PC-9 (cell line): ENCODE results near the gene TTLL3. TPM values are rescaled to one million over a fixed set of nuclear protein-coding genes. Genes with fewer than 3 reads are reported as not detected.

Experiments used
- BruUV-seq: library from RNA; stranded (reverse); fragments of 400-500 nt; replicated peaks from 2 replicates; lab custom pipeline; 2021; lab: Mats Ljungman, UMichigan
- CTCF ChIA-PET: fragments of 300-600 bp; sonication (Branson Sonifier 250); formaldehyde crosslinking; loops from one replicate; lab custom pipeline; 2022; ENCODE audit warnings: antibody characterized with exemption; lab: Charles Lee
- POLR2A ChIA-PET: fragments of 300-600 bp; sonication (Branson Sonifier 250); formaldehyde crosslinking; loops from one replicate; lab custom pipeline; 2022; ENCODE audit warnings: antibody characterized with exemption; ENCODE audit not compliant: unreplicated experiment; lab: Charles Lee
- DNase-seq, 2 experiments: peaks; one replicate each; pipeline versions ENCODE4 v3.0.0 to v3.0.0-alpha.2; 2015 to 2022; ENCODE audit warnings: mixed read lengths in 1 of 2
- H2AFZ ChIP-seq: fragments of 200-600 bp; sonication (generic); 2 replicates; pipeline ENCODE4 v1.8.1; 2017; ENCODE audit warnings: antibody characterized with exemption
- H3F3A ChIP-seq: fragments of 200-600 bp; sonication (generic); 2 replicates; pipeline ENCODE4 v1.8.1; 2017; ENCODE audit warnings: antibody characterized with exemption, mild to moderate bottlenecking, low read depth; ENCODE audit not compliant: insufficient read depth
- H3K27ac ChIP-seq: fragments of 200-600 bp; sonication (generic); 2 replicates; pipeline ENCODE4 v1.6.1; 2016; ENCODE audit warnings: mixed run types
- H3K27me3 ChIP-seq: fragments of 200-600 bp; sonication (generic); 2 replicates; pipeline ENCODE4 v1.6.1; 2016; ENCODE audit warnings: low read depth, mixed run types; ENCODE audit not compliant: insufficient read depth
- H3K36me3 ChIP-seq: fragments of 200-600 bp; sonication (generic); 2 replicates; pipeline ENCODE4 v1.6.1; 2016; ENCODE audit warnings: low read depth, mixed run types
- H3K4me1 ChIP-seq: fragments of 200-600 bp; sonication (generic); replicated peaks from 2 replicates; pipeline ENCODE4 v1.6.1; 2016; ENCODE audit warnings: mixed run types; ENCODE audit not compliant: insufficient read depth
- H3K4me2 ChIP-seq: fragments of 200-600 bp; sonication (generic); 2 replicates; pipeline ENCODE4 v1.6.1; 2017; ENCODE audit warnings: mixed run types
- H3K4me3 ChIP-seq: fragments of 200-600 bp; sonication (generic); 2 replicates; pipeline ENCODE4 v1.6.1; 2016; ENCODE audit warnings: mixed run types
- H3K79me2 ChIP-seq: fragments of 200-600 bp; sonication (generic); 2 replicates; pipeline ENCODE4 v1.6.1; 2017; ENCODE audit warnings: low read depth, mixed run types
- H3K9me2 ChIP-seq: fragments of 200-600 bp; sonication (generic); 2 replicates; pipeline ENCODE4 v1.8.1; 2017; ENCODE audit warnings: mild to moderate bottlenecking; ENCODE audit not compliant: insufficient read depth
- H3K9me3 ChIP-seq: fragments of 200-600 bp; sonication (generic); 2 replicates; pipeline ENCODE4 v1.8.1; 2016; ENCODE audit warnings: low read depth; ENCODE audit not compliant: insufficient read depth
- H4K20me1 ChIP-seq: fragments of 200-600 bp; sonication (generic); 2 replicates; pipeline ENCODE4 v1.8.1; 2017; ENCODE audit not compliant: insufficient read depth
- CTCF ChIP-seq: fragments of 200-600 bp; sonication (generic); conservative IDR thresholded peaks from 2 replicates; pipeline ENCODE4 v1.6.1; 2017; ENCODE audit warnings: mixed run types, antibody characterized with exemption, mild to moderate bottlenecking, moderate library complexity
- EZH2 ChIP-seq: fragments of 200-600 bp; sonication (generic); IDR thresholded peaks from 2 replicates; pipeline ENCODE4 v1.8.0; 2017; ENCODE audit warnings: antibody characterized with exemption, low read depth
- intact Hi-C: fragments of 100-400 bp; cut with micrococcal nuclease; formaldehyde crosslinking; loops from one replicate; pipeline ENCODE4 v1.10.0; 2022; ENCODE audit not compliant: unreplicated experiment
- total RNA-seq: library from RNA; stranded (reverse); gene quantifications from 2 replicates; pipeline ENCODE4 v1.2.3, GENCODE V29; 2021

The TTLL3 gene
- total RNA-seq, 1 experiment from 2014 or later: 21.7 TPM

GRCh38 chr3:9795207-9795606, 14.9 kb upstream of the TTLL3 start:
- no peak for DNase-seq
- ChIA-PET POLR2A (interaction anchor here (0.6 kb wide), 1 partner anchor 77 kb away, joined by 9 read pairs; no protein-coding TSS in a partner anchor), CTCF (no interaction called here)
- Histone ChIP-seq H3K9me2 (no peaks in the 10 kb centered on the region), H3K9me3 (no peaks in the 10 kb centered on the region), H3F3A (peaks cover 43% of the 10 kb centered on the region), H3K4me3 (no peak overlapping the region), H3K27me3 (no peaks in the 10 kb centered on the region), H3K4me2 (no peak overlapping the region), H3K79me2 (peaks cover 52% of the 10 kb centered on the region), H2AFZ (no peak overlapping the region), H3K4me1 (peaks cover 16% of the 10 kb centered on the region), H3K27ac (no peak overlapping the region), H4K20me1 (peaks cover 47% of the 10 kb centered on the region), H3K36me3 (peaks cover 45% of the 10 kb centered on the region)
- BruUV-seq: no TSS peak
- no peak for TF ChIP-seq CTCF
- intact Hi-C loops: no loop called here

- ChIA-PET POLR2A (no interaction called here), CTCF (no interaction called here)
- no peak overlapping the region for H2AFZ ChIP-seq
- no peak for DNase-seq
- no peak overlapping the region for H3K4me3 ChIP-seq
- no TSS peak for BruUV-seq
- H3K4me1 ChIP-seq: peaks cover 8% of the 10 kb centered on the region; the same call in 1 of the 2 replicates
- peaks cover 49% of the 10 kb centered on the region for H4K20me1 ChIP-seq
- peaks cover 49% of the 10 kb centered on the region for H3F3A ChIP-seq
- intact Hi-C loops: no loop called here
- no peaks in the 10 kb centered on the region for H3K9me2 ChIP-seq
- peaks cover 47% of the 10 kb centered on the region for H3K36me3 ChIP-seq
- no peaks in the 10 kb centered on the region for H3K9me3 ChIP-seq
- peaks cover 37% of the 10 kb centered on the region for H3K79me2 ChIP-seq
- H3K4me2 ChIP-seq: no peak overlapping the region
- no peak overlapping the region for H3K27ac ChIP-seq
- TF ChIP-seq EZH2: no peak
- TF ChIP-seq CTCF: no peak
- no peaks in the 10 kb centered on the region for H3K27me3 ChIP-seq
Observed at GRCh38 chr3:9797196-9797945, 12.7 kb upstream of the TTLL3 start.

- ChIA-PET POLR2A (no interaction called here), CTCF (interaction anchor here (1.3 kb wide), 1 partner anchor 146 kb away, joined by 3 read pairs; no protein-coding TSS in a partner anchor)
- H4K20me1 ChIP-seq: peaks cover 39% of the 10 kb centered on the region
- H3K9me2 ChIP-seq: no peaks in the 10 kb centered on the region
- no peak overlapping the region for H3K27ac ChIP-seq
- DNase-seq: no peak
- no peaks in the 10 kb centered on the region for H3K27me3 ChIP-seq
- peaks cover 40% of the 10 kb centered on the region for H3F3A ChIP-seq
- H3K4me3 ChIP-seq: no peak overlapping the region
- intact Hi-C loops: loop anchor here (10.0 kb wide), 1 partner anchor 296 kb away; no protein-coding TSS in a partner anchor
- H3K9me3 ChIP-seq: no peaks in the 10 kb centered on the region
- no TSS peak for BruUV-seq
- H3K36me3 ChIP-seq: peaks cover 62% of the 10 kb centered on the region
- H3K79me2 ChIP-seq: peaks cover 11% of the 10 kb centered on the region
- H3K4me1 ChIP-seq: no peaks in the 10 kb centered on the region
- TF ChIP-seq CTCF: peak; percentile 65
- no peak for TF ChIP-seq EZH2
- H3K4me2 ChIP-seq: no peak overlapping the region
- H2AFZ ChIP-seq: no peak overlapping the region
Observed at GRCh38 chr3:9800529-9800928, 9.5 kb upstream of the TTLL3 start.
